ENCODE measurements around the gene SNUPN.

SNUPN gene

GRCh38 chr15:75578173-75578947, 47.2 kb downstream of the SNUPN start:
- no peak for TF ChIP-seq CTCF (IDR thresholded peaks at IDR 0.05; ENCODE audit: low read length, missing control alignments)
- DNase-seq (ENCODE audit: low read depth): no peak
- peak overlapping the region; percentile 74 for H3K4me3 ChIP-seq (replicated peaks; ENCODE audit: low read depth, low read length)

- peak overlapping the region; percentile 74 for H3K4me3 ChIP-seq (replicated peaks; ENCODE audit: low read depth, low read length)
- peak; percentile 49 for DNase-seq (ENCODE audit: low read depth)
- no peak for TF ChIP-seq CTCF (IDR thresholded peaks at IDR 0.05; ENCODE audit: low read length, missing control alignments)
Measured at GRCh38 chr15:75577401-75578172, 47.9 kb downstream of the SNUPN start.

- no peak overlapping the region for H3K4me3 ChIP-seq (replicated peaks; ENCODE audit: low read depth, low read length)
- no peak for DNase-seq (ENCODE audit: low read depth)
- TF ChIP-seq CTCF (IDR thresholded peaks at IDR 0.05; ENCODE audit: low read length, missing control alignments): no peak
Measured at GRCh38 chr15:75573648-75574384, 51.7 kb downstream of the SNUPN start.

GRCh38 chr15:75570126-75570845, 55.2 kb downstream of the SNUPN start:
- DNase-seq (ENCODE audit: low read depth): peak; percentile 16
- H3K4me3 ChIP-seq (replicated peaks; ENCODE audit: low read depth, low read length): no peak overlapping the region
- no peak for TF ChIP-seq CTCF (IDR thresholded peaks at IDR 0.05; ENCODE audit: low read length, missing control alignments)

- no peak for TF ChIP-seq CTCF (IDR thresholded peaks at IDR 0.05; ENCODE audit: low read length, missing control alignments)
- no peak overlapping the region for H3K4me3 ChIP-seq (replicated peaks; ENCODE audit: low read depth, low read length)
- peak; percentile 33 for DNase-seq (ENCODE audit: low read depth)
Measured at GRCh38 chr15:75565062-75565970, 60.2 kb downstream of the SNUPN start.

Data from fibroblast of pulmonary artery (primary cell).